ENCODE measurements around the gene RNASE4. TPM values are rescaled to one million over a fixed set of nuclear protein-coding genes. Genes with fewer than 3 reads are reported as not detected.

RNASE4 gene
- total RNA-seq, 2 experiments from 2014 or later = 0.11 to 0.38 TPM

GRCh38 chr14:20732477-20732876 is 48.1 kb downstream of the RNASE4 start:
- no peaks in the 10 kb centered on the region for H3K9me3 ChIP-seq (ENCODE audit: control insufficient read depth in 1 of 2, insufficient read depth in 1 of 2, low read length in 2 of 2)
- Mint-ChIP-seq H3K36me3 (ENCODE audit: low read depth) (no peaks in the 10 kb centered on the region), H3K9me3 (no peaks in the 10 kb centered on the region), H3K4me1 (ENCODE audit: low read depth) (no peaks in the 10 kb centered on the region), H3K4me3 (no peak overlapping the region), H3K27ac (no peak overlapping the region), H3K27me3 (peaks cover 14% of the 10 kb centered on the region)
- H3K36me3 ChIP-seq (ENCODE audit: insufficient read depth, low read length) = no peaks in the 10 kb centered on the region
- intact Hi-C loops (cut with DNase I, micrococcal nuclease) = no loop called here
- no peak overlapping the region for H3K4me3 ChIP-seq (ENCODE audit: low read length)
- no peaks in the 10 kb centered on the region for H3K4me1 ChIP-seq (ENCODE audit: insufficient read depth, low read length)
- no peak for TF ChIP-seq CTCF (IDR thresholded peaks at IDR 0.05)
- no peak overlapping the region for H3K27ac ChIP-seq (ENCODE audit: low read depth in 1 of 2, low read length in 2 of 2)
- ATAC-seq (ENCODE audit: poor library complexity) = no peak
- DNase-seq = no peak
- POLR2A ChIA-PET = no interaction called here
- peaks cover 0 to 4% of the 10 kb centered on the region in 2 experiments for H3K27me3 ChIP-seq (ENCODE audit: control insufficient read depth in 1 of 2, insufficient read depth in 2 of 2, low read length in 2 of 2)
- CTCF ChIA-PET = no interaction called here

- DNase-seq = peak in 2 of 14 experiments; percentile 8 to 12
- no peaks in the 10 kb centered on the region for H3K4me1 Mint-ChIP-seq (ENCODE audit: low read depth)
Measured at GRCh38 chr14:20732979-20733635, 48.7 kb downstream of the RNASE4 start.

GRCh38 chr14:20733684-20734429 is 49.5 kb downstream of the RNASE4 start:
- H3K36me3 Mint-ChIP-seq (ENCODE audit: low read depth) = no peaks in the 10 kb centered on the region
- Histone ChIP-seq H3K4me3 (ENCODE audit: low read length) (no peak overlapping the region), H3K4me1 (ENCODE audit: insufficient read depth, low read length) (no peaks in the 10 kb centered on the region), H3K9me3 (ENCODE audit: control insufficient read depth in 1 of 2, insufficient read depth in 1 of 2, low read length in 2 of 2) (no peaks in the 10 kb centered on the region), H3K27ac (ENCODE audit: low read depth in 1 of 2, low read length in 2 of 2) (no peak overlapping the region), H3K27me3 (ENCODE audit: control insufficient read depth in 1 of 2, insufficient read depth in 2 of 2, low read length in 2 of 2) (peaks cover 0 to 4% of the 10 kb centered on the region in 2 experiments), H3K36me3 (ENCODE audit: insufficient read depth, low read length) (no peaks in the 10 kb centered on the region)
- H3K9me3 Mint-ChIP-seq = no peaks in the 10 kb centered on the region
- H3K27ac Mint-ChIP-seq = no peak overlapping the region
- DNase-seq (no peak), ATAC-seq (ENCODE audit: poor library complexity) (no peak)
- ChIA-PET POLR2A (no interaction called here), CTCF (no interaction called here)
- intact Hi-C loops (cut with DNase I, micrococcal nuclease) = no loop called here
- H3K27me3 Mint-ChIP-seq = peaks cover 8% of the 10 kb centered on the region
- TF ChIP-seq CTCF (IDR thresholded peaks at IDR 0.05) = no peak
- no peak overlapping the region for H3K4me3 Mint-ChIP-seq
- H3K4me1 Mint-ChIP-seq (ENCODE audit: low read depth) = no peaks in the 10 kb centered on the region

More at GRCh38 chr14:20732979-20733635, 48.7 kb downstream of the RNASE4 start:
- H3K27ac ChIP-seq (ENCODE audit: low read depth in 1 of 2, low read length in 2 of 2) = no peak overlapping the region
- no peaks in the 10 kb centered on the region for H3K9me3 Mint-ChIP-seq
- ATAC-seq (ENCODE audit: poor library complexity) = no peak
- no peak for TF ChIP-seq CTCF (IDR thresholded peaks at IDR 0.05)
- no peak overlapping the region for H3K4me3 ChIP-seq (ENCODE audit: low read length)
- CTCF ChIA-PET = no interaction called here
- peaks cover 8% of the 10 kb centered on the region for H3K27me3 Mint-ChIP-seq
- H3K27me3 ChIP-seq (ENCODE audit: control insufficient read depth in 1 of 2, insufficient read depth in 2 of 2, low read length in 2 of 2) = peaks cover 0 to 4% of the 10 kb centered on the region in 2 experiments
- no peak overlapping the region for H3K4me3 Mint-ChIP-seq
- POLR2A ChIA-PET = no interaction called here
- H3K27ac Mint-ChIP-seq = no peak overlapping the region
- no peaks in the 10 kb centered on the region for H3K36me3 ChIP-seq (ENCODE audit: insufficient read depth, low read length)
- H3K9me3 ChIP-seq (ENCODE audit: control insufficient read depth in 1 of 2, insufficient read depth in 1 of 2, low read length in 2 of 2) = no peaks in the 10 kb centered on the region
- intact Hi-C loops (cut with DNase I, micrococcal nuclease) = no loop called here
- H3K4me1 ChIP-seq (ENCODE audit: insufficient read depth, low read length) = no peaks in the 10 kb centered on the region
- no peaks in the 10 kb centered on the region for H3K36me3 Mint-ChIP-seq (ENCODE audit: low read depth)

Measured in CD4-positive, alpha-beta T cell (primary cell).